ENCODE data around the gene MRPL34.

Gene MRPL34

GRCh38 chr19:17341386-17341785 is 35.7 kb downstream of the MRPL34 start:
- no peak for DNase-seq (ENCODE audit: low read depth)

GRCh38 chr19:17341845-17342244 is 36.2 kb downstream of the MRPL34 start:
- DNase-seq (ENCODE audit: low read depth) = no peak

GRCh38 chr19:17346109-17346671 is 40.5 kb downstream of the MRPL34 start:
- DNase-seq (ENCODE audit: low read depth) = peak; percentile 74

GRCh38 chr19:17347361-17347760 is 41.7 kb downstream of the MRPL34 start:
- DNase-seq (ENCODE audit: low read depth) = no peak

GRCh38 chr19:17347877-17348276 is 42.2 kb downstream of the MRPL34 start:
- no peak for DNase-seq (ENCODE audit: low read depth)

GRCh38 chr19:17348700-17349099 is 43.0 kb downstream of the MRPL34 start:
- DNase-seq (ENCODE audit: low read depth) = peak; percentile 79

- DNase-seq (ENCODE audit: low read depth) = no peak
These were observed 46.3 kb downstream of the MRPL34 start for GRCh38 chr19:17351815-17352435.

GRCh38 chr19:17352608-17353280 is 47.1 kb downstream of the MRPL34 start:
- no peak for DNase-seq (ENCODE audit: low read depth)

GRCh38 chr19:17353386-17353785 is 47.7 kb downstream of the MRPL34 start:
- DNase-seq (ENCODE audit: low read depth) = no peak

Data from ELR (cell line).